Neural progenitor cell (in vitro differentiated cells): ENCODE data around the gene SCGB2B2. TPM values are rescaled to one million over a fixed set of nuclear protein-coding genes. Genes with fewer than 3 reads are reported as not detected.
A peak's percentile ranks its signal among the peaks of the same experiment; 100 is the strongest.

ENCODE experiments used
- DNase-seq: peaks from one replicate; pipeline ENCODE4 v3.0.0-alpha.2; 2016; ENCODE audit warnings: low spot score
- H2AFZ ChIP-seq: fragments of 200-600 bp; sonication (generic); replicated peaks from 2 replicates; pipeline ENCODE4 v1.6.1; 2016; ENCODE audit warnings: antibody characterized with exemption
- H3F3A ChIP-seq: fragments of 200-600 bp; sonication (generic); 2 replicates; pipeline ENCODE4 v1.6.1; 2016; ENCODE audit warnings: antibody characterized with exemption, low read depth
- H3K27ac ChIP-seq: fragments of 200-600 bp; sonication (generic); 2 replicates; pipeline ENCODE4 v1.5.1; 2016; ENCODE audit warnings: mild to moderate bottlenecking
- H3K27me3 ChIP-seq: fragments of 200-600 bp; sonication (generic); 2 replicates; pipeline ENCODE4 v1.6.1; 2016; ENCODE audit warnings: mild to moderate bottlenecking, moderate library complexity
- H3K36me3 ChIP-seq: fragments of 200-600 bp; sonication (generic); 2 replicates; pipeline ENCODE4 v1.5.1; 2016
- H3K4me1 ChIP-seq: fragments of 200-600 bp; sonication (generic); 2 replicates; pipeline ENCODE4 v1.6.1; 2016; ENCODE audit warnings: mixed run types
- H3K4me2 ChIP-seq: fragments of 200-600 bp; sonication (generic); 2 replicates; pipeline ENCODE4 v1.6.1; 2016
- H3K4me3 ChIP-seq: fragments of 200-600 bp; sonication (generic); 2 replicates; pipeline ENCODE4 v1.5.1; 2016
- H3K79me2 ChIP-seq: fragments of 200-600 bp; sonication (generic); 2 replicates; pipeline ENCODE4 v1.6.1; 2016; ENCODE audit warnings: low read depth
- H3K9ac ChIP-seq: fragments of 200-600 bp; sonication (generic); 2 replicates; pipeline ENCODE4 v1.6.1; 2016
- H3K9me3 ChIP-seq: fragments of 200-600 bp; sonication (generic); 2 replicates; pipeline ENCODE4 v1.5.1; 2016; ENCODE audit warnings: low read depth
- H4K20me1 ChIP-seq: fragments of 200-600 bp; sonication (generic); 2 replicates; pipeline ENCODE4 v1.6.1; 2016; ENCODE audit warnings: low read depth
- H3K27ac Mint-ChIP-seq: 3 replicates; pipeline ENCODE4 v1.8.0; 2021; ENCODE audit warnings: mixed read lengths
- H3K27me3 Mint-ChIP-seq: 2 replicates; pipeline ENCODE4 v1.8.0; 2022; ENCODE audit warnings: low read depth, mild to moderate bottlenecking, inconsistent platforms, moderate library complexity, mixed read lengths; ENCODE audit not compliant: insufficient read depth
- H3K36me3 Mint-ChIP-seq: 3 replicates; pipeline ENCODE4 v1.8.0; 2021; ENCODE audit warnings: mixed read lengths
- H3K4me1 Mint-ChIP-seq: 3 replicates; pipeline ENCODE4 v1.8.0; 2021; ENCODE audit warnings: mixed read lengths
- H3K4me3 Mint-ChIP-seq: 3 replicates; pipeline ENCODE4 v1.8.0; 2021; ENCODE audit warnings: mild to moderate bottlenecking, moderate library complexity, mixed read lengths
- H3K9me3 Mint-ChIP-seq: 3 replicates; pipeline ENCODE4 v1.8.0; 2020; ENCODE audit warnings: mixed read lengths
- CTCF ChIP-seq: fragments of 200-600 bp; sonication (generic); IDR thresholded peaks from 2 replicates; pipeline ENCODE4 v1.5.1; 2017; ENCODE audit warnings: antibody characterized with exemption, mild to moderate bottlenecking
- EZH2 ChIP-seq: fragments of 200-600 bp; sonication (generic); IDR thresholded peaks from 2 replicates; pipeline ENCODE4 v1.6.1; 2017; ENCODE audit warnings: antibody characterized with exemption, mild to moderate bottlenecking, moderate library complexity
- EZH2phosphoT487 ChIP-seq: fragments of 200-600 bp; sonication (generic); IDR thresholded peaks from 2 replicates; pipeline ENCODE4 v1.6.1; 2017; ENCODE audit warnings: antibody characterized with exemption
- total RNA-seq: library from RNA; depleted of rRNA; stranded (reverse); fragments of >200 nt; gene quantifications from 2 replicates; pipeline ENCODE4 v1.2.3, GENCODE V29; 2015; ENCODE audit warnings: low replicate concordance

SCGB2B2 gene
- total RNA-seq, 1 donor from 2014 or later = not detected

DNA sequence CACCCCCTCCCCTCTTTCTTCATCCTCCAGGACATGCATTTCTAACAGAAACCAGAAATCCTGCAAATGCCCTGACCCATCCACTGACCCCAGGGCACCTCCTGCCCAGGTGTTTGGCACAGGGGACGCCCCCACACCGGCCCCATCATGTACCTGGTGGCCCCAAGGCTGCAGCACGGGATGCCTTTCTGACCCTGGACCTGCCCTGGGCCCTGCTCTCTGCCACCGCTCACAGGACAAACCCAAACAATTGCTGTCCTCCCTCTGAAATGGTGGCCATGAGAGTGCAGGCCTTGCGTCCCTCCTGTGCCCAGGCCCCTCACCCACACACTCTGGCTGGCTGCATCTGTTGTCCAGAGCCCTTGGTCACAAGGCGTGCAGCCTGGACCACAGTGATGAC is 12.1 kb downstream of the SCGB2B2 start:
- Mint-ChIP-seq H3K27ac (no peak overlapping the region), H3K36me3 (peaks cover 2% of the 10 kb centered on the region), H3K4me1 (no peaks in the 10 kb centered on the region), H3K9me3 (peaks cover 6% of the 10 kb centered on the region), H3K27me3 (peaks cover 2% of the 10 kb centered on the region), H3K4me3 (no peak overlapping the region)
- TF ChIP-seq CTCF = no peak
- H3F3A ChIP-seq = no peaks in the 10 kb centered on the region
- H3K27me3 ChIP-seq = no peaks in the 10 kb centered on the region
- H2AFZ ChIP-seq = no peak overlapping the region
- no peak for DNase-seq
- H3K36me3 ChIP-seq = no peaks in the 10 kb centered on the region
- H3K9me3 ChIP-seq = no peaks in the 10 kb centered on the region
- no peak overlapping the region for H3K27ac ChIP-seq
- H3K4me1 ChIP-seq = peaks cover 4% of the 10 kb centered on the region
- H3K79me2 ChIP-seq = no peaks in the 10 kb centered on the region
- no peak overlapping the region for H3K4me2 ChIP-seq
- H3K4me3 ChIP-seq = no peak overlapping the region
- H4K20me1 ChIP-seq = no peaks in the 10 kb centered on the region
- H3K9ac ChIP-seq = no peak overlapping the region

- Histone ChIP-seq H3K9ac (no peak overlapping the region), H3K9me3 (no peaks in the 10 kb centered on the region), H2AFZ (no peak overlapping the region), H3K4me3 (no peak overlapping the region), H3K27me3 (no peaks in the 10 kb centered on the region), H3K4me2 (no peak overlapping the region), H3K4me1 (peaks cover 4% of the 10 kb centered on the region), H3K79me2 (no peaks in the 10 kb centered on the region), H3K27ac (no peak overlapping the region), H4K20me1 (no peaks in the 10 kb centered on the region), H3K36me3 (no peaks in the 10 kb centered on the region), H3F3A (no peaks in the 10 kb centered on the region)
- no peaks in the 10 kb centered on the region for H3K4me1 Mint-ChIP-seq
- H3K9me3 Mint-ChIP-seq = peaks cover 6% of the 10 kb centered on the region
- DNase-seq = no peak
- H3K27me3 Mint-ChIP-seq = peaks cover 2% of the 10 kb centered on the region
- TF ChIP-seq EZH2phosphoT487 (no peak), EZH2 (no peak), CTCF (no peak)
- H3K4me3 Mint-ChIP-seq = no peak overlapping the region
- H3K27ac Mint-ChIP-seq = no peak overlapping the region
- H3K36me3 Mint-ChIP-seq = peaks cover 2% of the 10 kb centered on the region
Observed at GRCh38 chr19:34664168-34664567, 12.8 kb downstream of the SCGB2B2 start.

DNA sequence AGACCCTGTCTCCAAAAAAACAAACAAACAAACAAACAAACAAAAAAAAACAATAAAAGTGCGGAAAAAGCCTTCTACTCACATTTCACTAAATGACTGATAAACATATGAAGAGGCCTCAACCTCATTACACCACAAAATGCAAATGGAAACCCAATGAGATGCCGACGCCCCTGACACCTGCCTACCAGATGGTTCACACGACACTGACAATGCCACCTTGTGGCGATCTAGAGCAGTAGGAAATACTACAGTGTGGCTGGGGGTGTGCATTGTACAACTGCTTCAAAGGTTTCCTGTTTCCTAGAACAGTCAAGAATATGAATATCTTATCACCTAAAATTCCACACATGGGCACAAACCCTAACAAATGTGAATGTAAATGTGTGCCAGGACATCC is 14.0 kb downstream of the SCGB2B2 start:
- DNase-seq = peak; percentile 53
- Histone ChIP-seq H3K9ac (no peak overlapping the region), H3K79me2 (no peaks in the 10 kb centered on the region), H3K9me3 (no peaks in the 10 kb centered on the region), H3F3A (no peaks in the 10 kb centered on the region), H3K27me3 (no peaks in the 10 kb centered on the region), H4K20me1 (no peaks in the 10 kb centered on the region), H3K27ac (no peak overlapping the region), H3K4me2 (no peak overlapping the region), H2AFZ (no peak overlapping the region), H3K4me3 (no peak overlapping the region), H3K36me3 (no peaks in the 10 kb centered on the region), H3K4me1 (peaks cover 4% of the 10 kb centered on the region)
- Mint-ChIP-seq H3K36me3 (peaks cover 2% of the 10 kb centered on the region), H3K27me3 (peaks cover 2% of the 10 kb centered on the region), H3K4me1 (no peaks in the 10 kb centered on the region), H3K27ac (no peak overlapping the region), H3K9me3 (peaks cover 6% of the 10 kb centered on the region), H3K4me3 (no peak overlapping the region)
- TF ChIP-seq EZH2 = no peak
- peak; percentile 59 for TF ChIP-seq CTCF
- no peak for TF ChIP-seq EZH2phosphoT487

GRCh38 chr19:34661357-34661756 is 15.6 kb downstream of the SCGB2B2 start:
- H3K9ac ChIP-seq = no peak overlapping the region
- H3K4me1 ChIP-seq = no peaks in the 10 kb centered on the region
- no peaks in the 10 kb centered on the region for H4K20me1 ChIP-seq
- no peak overlapping the region for H3K27ac ChIP-seq
- peaks cover 2% of the 10 kb centered on the region for H3K36me3 Mint-ChIP-seq
- TF ChIP-seq CTCF (no peak), EZH2 (no peak), EZH2phosphoT487 (no peak)
- no peak overlapping the region for H3K4me2 ChIP-seq
- no peak overlapping the region for H2AFZ ChIP-seq
- H3K79me2 ChIP-seq = no peaks in the 10 kb centered on the region
- H3K9me3 Mint-ChIP-seq = peaks cover 6% of the 10 kb centered on the region
- H3K36me3 ChIP-seq = no peaks in the 10 kb centered on the region
- no peaks in the 10 kb centered on the region for H3K27me3 ChIP-seq
- DNase-seq = no peak
- no peak overlapping the region for H3K4me3 Mint-ChIP-seq
- H3F3A ChIP-seq = no peaks in the 10 kb centered on the region
- no peak overlapping the region for H3K27ac Mint-ChIP-seq
- H3K27me3 Mint-ChIP-seq = peaks cover 5% of the 10 kb centered on the region
- no peaks in the 10 kb centered on the region for H3K4me1 Mint-ChIP-seq
- H3K9me3 ChIP-seq = no peaks in the 10 kb centered on the region
- H3K4me3 ChIP-seq = no peak overlapping the region
